GM23338 (cell line): ENCODE results near the gene ACSS3. TPM values are rescaled to one million over a fixed set of nuclear protein-coding genes. Genes with fewer than 3 reads are reported as not detected.

ENCODE experiments used
- ATAC-seq: fragments of 200-7000 bp; cut with Tn5 transposase; 3 replicates; pipeline ENCODE4 v1.9.1; 2020
- DNase-seq: peaks from one replicate; pipeline ENCODE4 v3.0.0-alpha.2; 2015; ENCODE audit warnings: low spot score
- H2AFZ ChIP-seq: fragments of 200-600 bp; sonication (generic); 2 replicates; pipeline ENCODE4 v1.8.0; 2016; ENCODE audit warnings: antibody characterized with exemption, mild to moderate bottlenecking, moderate library complexity
- H3F3A ChIP-seq: fragments of 200-600 bp; sonication (generic); replicated peaks from 2 replicates; pipeline ENCODE4 v1.8.0; 2017; ENCODE audit warnings: antibody characterized with exemption, mixed run types, low read depth
- H3K27ac ChIP-seq: fragments of 200-600 bp; sonication (generic); 2 replicates; pipeline ENCODE4 v1.6.1; 2016; ENCODE audit warnings: low read depth
- H3K27me3 ChIP-seq: fragments of 200-600 bp; sonication (generic); 2 replicates; pipeline ENCODE4 v1.8.0; 2016; ENCODE audit warnings: mild to moderate bottlenecking, mixed run types, moderate library complexity; ENCODE audit not compliant: insufficient read depth
- H3K36me3 ChIP-seq: fragments of 200-600 bp; sonication (generic); 2 replicates; pipeline ENCODE4 v1.8.0; 2016; ENCODE audit warnings: mild to moderate bottlenecking; ENCODE audit not compliant: insufficient read depth
- H3K4me1 ChIP-seq: fragments of 200-600 bp; sonication (generic); 2 replicates; pipeline ENCODE4 v1.8.0; 2016; ENCODE audit warnings: mild to moderate bottlenecking, moderate library complexity; ENCODE audit not compliant: insufficient read depth
- H3K4me2 ChIP-seq: fragments of 200-600 bp; sonication (generic); 2 replicates; pipeline ENCODE4 v1.7.1; 2017; ENCODE audit warnings: mixed run types
- H3K4me3 ChIP-seq: fragments of 200-600 bp; sonication (generic); 2 replicates; pipeline ENCODE4 v1.6.1; 2016; ENCODE audit warnings: mixed run types
- H3K79me2 ChIP-seq: fragments of 200-600 bp; sonication (generic); replicated peaks from 2 replicates; pipeline ENCODE4 v1.8.0; 2017; ENCODE audit warnings: mild to moderate bottlenecking; ENCODE audit not compliant: insufficient read depth
- H3K9me2 ChIP-seq: fragments of 200-600 bp; sonication (generic); 2 replicates; pipeline ENCODE4 v1.8.0; 2017; ENCODE audit not compliant: insufficient read depth
- H4K20me1 ChIP-seq: fragments of 200-600 bp; sonication (generic); replicated peaks from 2 replicates; pipeline ENCODE4 v1.8.0; 2017; ENCODE audit warnings: mild to moderate bottlenecking; ENCODE audit not compliant: insufficient read depth
- H3K27ac Mint-ChIP-seq: 2 replicates; pipeline ENCODE4 v1.8.0; 2020; ENCODE audit warnings: inconsistent platforms, mild to moderate bottlenecking, moderate library complexity, mixed read lengths
- H3K27me3 Mint-ChIP-seq: 3 replicates; pipeline ENCODE4 v1.8.0; 2022; ENCODE audit warnings: low read depth, mild to moderate bottlenecking, moderate library complexity, mixed read lengths, inconsistent platforms; ENCODE audit not compliant: insufficient read depth, poor library complexity
- H3K36me3 Mint-ChIP-seq: 3 replicates; pipeline ENCODE4 v1.8.0; 2021; ENCODE audit warnings: low read depth, mild to moderate bottlenecking, inconsistent platforms, moderate library complexity, mixed read lengths
- H3K4me1 Mint-ChIP-seq: 3 replicates; pipeline ENCODE4 v1.8.0; 2020; ENCODE audit warnings: mild to moderate bottlenecking, inconsistent platforms, mixed read lengths
- H3K4me3 Mint-ChIP-seq: 3 replicates; pipeline ENCODE4 v1.8.0; 2021; ENCODE audit warnings: moderate library complexity, mild to moderate bottlenecking, inconsistent platforms, mixed read lengths
- H3K9me3 Mint-ChIP-seq: 3 replicates; pipeline ENCODE4 v1.8.0; 2020; ENCODE audit warnings: moderate library complexity, mild to moderate bottlenecking, inconsistent platforms, mixed read lengths
- EZH2 ChIP-seq: fragments of 200-600 bp; sonication (generic); IDR thresholded peaks from one replicate; pipeline ENCODE4 v1.8.0; 2017; ENCODE audit warnings: antibody characterized with exemption, mild to moderate bottlenecking, low read depth; ENCODE audit not compliant: unreplicated experiment
- NANOG ChIP-seq: IDR thresholded peaks from 2 replicates; pipeline ENCODE4 v1.6.1; 2016; ENCODE audit warnings: antibody characterized with exemption, borderline replicate concordance
- ZNF114 ChIP-seq: fragments of 250-450 bp; sonication (Bioruptor Pico); IDR thresholded peaks from 2 replicates; pipeline ENCODE4 v1.5.0; 2020; ENCODE audit warnings: mild to moderate bottlenecking, moderate library complexity
- ZNF331 ChIP-seq: fragments of 250-450 bp; sonication (Bioruptor Pico); IDR thresholded peaks from 2 replicates; pipeline ENCODE4 v1.5.0; 2020; ENCODE audit warnings: low read depth, mild to moderate bottlenecking, moderate library complexity
- polyA plus RNA-seq: library from polyadenylated mRNA; unstranded; fragments of >200 nt; fragmentation: Nextera tagmentation; extraction: Ambion mirVana; gene quantifications from 2 replicates; pipeline ENCODE4 v1.2.1, GENCODE V29; 2016
- total RNA-seq: library from RNA; depleted of rRNA; stranded (reverse); fragments of >200 nt; shearing (Covaris generic); gene quantifications from 2 replicates; pipeline ENCODE4 v1.2.3, GENCODE V29; 2014
- TF ChIP-seq, protein P1 (sequence below), 2 experiments: fragments of 200-600 bp in 1 of 2; sonication (generic) in 1 of 2; conservative IDR thresholded peaks; 2 replicates each; pipeline versions ENCODE4 v1.5.1 to v1.6.1; 2016 to 2017; ENCODE audit warnings: antibody characterized with exemption in 2 of 2, low read depth in 2 of 2, mild to moderate bottlenecking in 2 of 2, moderate library complexity in 1 of 2
- TF ChIP-seq, protein P2 (sequence below): IDR thresholded peaks from 2 replicates; pipeline ENCODE4 v1.6.1; 2016; ENCODE audit warnings: antibody characterized with exemption
- TF ChIP-seq, protein P3 (sequence below): IDR thresholded peaks from one replicate; pipeline ENCODE4 v1.6.1; 2018; ENCODE audit warnings: antibody characterized with exemption; ENCODE audit not compliant: unreplicated experiment

The ACSS3 gene
- total and polyA plus RNA-seq, 2 experiments from 2014 or later: 7.4 to 28.9 TPM

DNA sequence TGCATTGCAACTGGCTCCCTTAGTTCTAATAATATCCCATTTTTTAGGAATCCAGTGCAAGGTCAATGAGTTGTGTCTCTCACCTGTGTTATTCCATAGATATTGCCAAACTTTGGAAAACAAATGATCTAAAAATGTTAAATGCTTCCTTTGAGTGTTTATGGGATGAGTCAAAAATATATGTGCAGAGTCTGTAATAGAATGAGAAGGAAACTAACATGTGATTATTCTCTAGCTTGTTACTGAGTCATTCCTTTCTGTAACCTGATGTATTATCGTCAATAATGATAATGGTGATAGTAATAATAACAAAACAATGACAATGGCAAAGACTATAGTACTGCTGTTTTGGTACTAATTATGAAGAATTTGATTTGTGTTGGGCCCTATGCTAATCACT is 11.5 kb downstream of the ACSS3 start:
- no peak overlapping the region for H3K4me3 Mint-ChIP-seq
- H3K27me3 Mint-ChIP-seq: peaks cover 3% of the 10 kb centered on the region
- no peak overlapping the region for H3K27ac ChIP-seq
- no peaks in the 10 kb centered on the region for H3K36me3 ChIP-seq
- H3K4me3 ChIP-seq: no peak overlapping the region
- H3K4me1 ChIP-seq: peaks cover 49% of the 10 kb centered on the region
- H3K9me3 Mint-ChIP-seq: no peaks in the 10 kb centered on the region
- H3K27ac Mint-ChIP-seq: peak overlapping the region; percentile 16; the same call in 1 of the 2 replicates
- no peak for TF ChIP-seq ZNF331
- no peaks in the 10 kb centered on the region for H4K20me1 ChIP-seq
- ATAC-seq: no peak
- no peaks in the 10 kb centered on the region for H3K27me3 ChIP-seq
- H3K36me3 Mint-ChIP-seq: no peaks in the 10 kb centered on the region
- peaks cover 46% of the 10 kb centered on the region for H3K4me1 Mint-ChIP-seq
- no peaks in the 10 kb centered on the region for H3K9me2 ChIP-seq
- DNase-seq: no peak
- no peak overlapping the region for H3K4me2 ChIP-seq
- no peak overlapping the region for H2AFZ ChIP-seq
- H3K79me2 ChIP-seq: peaks cover 40% of the 10 kb centered on the region
- no peaks in the 10 kb centered on the region for H3F3A ChIP-seq

DNA sequence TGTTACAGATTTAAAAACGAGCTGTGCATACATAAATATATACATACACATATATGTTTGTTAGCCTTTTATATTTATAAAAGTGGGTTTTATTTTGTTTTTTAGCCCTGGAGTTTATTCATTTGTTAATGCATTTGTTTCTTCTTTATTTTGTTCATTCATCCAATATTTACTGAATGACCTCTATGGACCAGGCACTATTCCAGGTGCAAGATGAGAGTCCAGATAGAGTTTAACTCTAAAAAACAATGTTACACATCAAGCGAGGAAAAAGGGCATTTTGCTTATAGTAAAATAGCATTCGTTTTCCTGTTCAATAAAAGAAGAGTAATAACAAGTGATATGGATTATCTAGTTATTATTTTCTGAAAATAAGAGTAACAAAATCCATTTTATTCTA is 14.2 kb downstream of the ACSS3 start:
- no peaks in the 10 kb centered on the region for H4K20me1 ChIP-seq
- no peak overlapping the region for H3K4me3 ChIP-seq
- no peaks in the 10 kb centered on the region for H3K36me3 ChIP-seq
- H3K4me1 ChIP-seq: peaks cover 25% of the 10 kb centered on the region
- H2AFZ ChIP-seq: no peak overlapping the region
- no peak overlapping the region for H3K27ac ChIP-seq
- no peak for DNase-seq
- no peak overlapping the region for H3K27ac Mint-ChIP-seq
- H3K27me3 Mint-ChIP-seq: no peaks in the 10 kb centered on the region
- H3K27me3 ChIP-seq: no peaks in the 10 kb centered on the region
- H3K9me2 ChIP-seq: no peaks in the 10 kb centered on the region
- peaks cover 44% of the 10 kb centered on the region for H3K79me2 ChIP-seq
- H3K9me3 Mint-ChIP-seq: no peaks in the 10 kb centered on the region
- H3K36me3 Mint-ChIP-seq: no peaks in the 10 kb centered on the region
- H3K4me1 Mint-ChIP-seq: peaks cover 25% of the 10 kb centered on the region
- TF ChIP-seq, protein P1, sequence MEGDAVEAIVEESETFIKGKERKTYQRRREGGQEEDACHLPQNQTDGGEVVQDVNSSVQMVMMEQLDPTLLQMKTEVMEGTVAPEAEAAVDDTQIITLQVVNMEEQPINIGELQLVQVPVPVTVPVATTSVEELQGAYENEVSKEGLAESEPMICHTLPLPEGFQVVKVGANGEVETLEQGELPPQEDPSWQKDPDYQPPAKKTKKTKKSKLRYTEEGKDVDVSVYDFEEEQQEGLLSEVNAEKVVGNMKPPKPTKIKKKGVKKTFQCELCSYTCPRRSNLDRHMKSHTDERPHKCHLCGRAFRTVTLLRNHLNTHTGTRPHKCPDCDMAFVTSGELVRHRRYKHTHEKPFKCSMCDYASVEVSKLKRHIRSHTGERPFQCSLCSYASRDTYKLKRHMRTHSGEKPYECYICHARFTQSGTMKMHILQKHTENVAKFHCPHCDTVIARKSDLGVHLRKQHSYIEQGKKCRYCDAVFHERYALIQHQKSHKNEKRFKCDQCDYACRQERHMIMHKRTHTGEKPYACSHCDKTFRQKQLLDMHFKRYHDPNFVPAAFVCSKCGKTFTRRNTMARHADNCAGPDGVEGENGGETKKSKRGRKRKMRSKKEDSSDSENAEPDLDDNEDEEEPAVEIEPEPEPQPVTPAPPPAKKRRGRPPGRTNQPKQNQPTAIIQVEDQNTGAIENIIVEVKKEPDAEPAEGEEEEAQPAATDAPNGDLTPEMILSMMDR (conservative IDR thresholded peaks at IDR 0.05; ENCODE audit: low read depth in 2 of 2): no peak
- TF ChIP-seq, protein P2, sequence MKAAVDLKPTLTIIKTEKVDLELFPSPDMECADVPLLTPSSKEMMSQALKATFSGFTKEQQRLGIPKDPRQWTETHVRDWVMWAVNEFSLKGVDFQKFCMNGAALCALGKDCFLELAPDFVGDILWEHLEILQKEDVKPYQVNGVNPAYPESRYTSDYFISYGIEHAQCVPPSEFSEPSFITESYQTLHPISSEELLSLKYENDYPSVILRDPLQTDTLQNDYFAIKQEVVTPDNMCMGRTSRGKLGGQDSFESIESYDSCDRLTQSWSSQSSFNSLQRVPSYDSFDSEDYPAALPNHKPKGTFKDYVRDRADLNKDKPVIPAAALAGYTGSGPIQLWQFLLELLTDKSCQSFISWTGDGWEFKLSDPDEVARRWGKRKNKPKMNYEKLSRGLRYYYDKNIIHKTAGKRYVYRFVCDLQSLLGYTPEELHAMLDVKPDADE: no peak
- TF ChIP-seq NANOG (no peak), EZH2 (no peak), ZNF114 (CRISPR knock-in tag) (no peak)
- TF ChIP-seq, protein P3, sequence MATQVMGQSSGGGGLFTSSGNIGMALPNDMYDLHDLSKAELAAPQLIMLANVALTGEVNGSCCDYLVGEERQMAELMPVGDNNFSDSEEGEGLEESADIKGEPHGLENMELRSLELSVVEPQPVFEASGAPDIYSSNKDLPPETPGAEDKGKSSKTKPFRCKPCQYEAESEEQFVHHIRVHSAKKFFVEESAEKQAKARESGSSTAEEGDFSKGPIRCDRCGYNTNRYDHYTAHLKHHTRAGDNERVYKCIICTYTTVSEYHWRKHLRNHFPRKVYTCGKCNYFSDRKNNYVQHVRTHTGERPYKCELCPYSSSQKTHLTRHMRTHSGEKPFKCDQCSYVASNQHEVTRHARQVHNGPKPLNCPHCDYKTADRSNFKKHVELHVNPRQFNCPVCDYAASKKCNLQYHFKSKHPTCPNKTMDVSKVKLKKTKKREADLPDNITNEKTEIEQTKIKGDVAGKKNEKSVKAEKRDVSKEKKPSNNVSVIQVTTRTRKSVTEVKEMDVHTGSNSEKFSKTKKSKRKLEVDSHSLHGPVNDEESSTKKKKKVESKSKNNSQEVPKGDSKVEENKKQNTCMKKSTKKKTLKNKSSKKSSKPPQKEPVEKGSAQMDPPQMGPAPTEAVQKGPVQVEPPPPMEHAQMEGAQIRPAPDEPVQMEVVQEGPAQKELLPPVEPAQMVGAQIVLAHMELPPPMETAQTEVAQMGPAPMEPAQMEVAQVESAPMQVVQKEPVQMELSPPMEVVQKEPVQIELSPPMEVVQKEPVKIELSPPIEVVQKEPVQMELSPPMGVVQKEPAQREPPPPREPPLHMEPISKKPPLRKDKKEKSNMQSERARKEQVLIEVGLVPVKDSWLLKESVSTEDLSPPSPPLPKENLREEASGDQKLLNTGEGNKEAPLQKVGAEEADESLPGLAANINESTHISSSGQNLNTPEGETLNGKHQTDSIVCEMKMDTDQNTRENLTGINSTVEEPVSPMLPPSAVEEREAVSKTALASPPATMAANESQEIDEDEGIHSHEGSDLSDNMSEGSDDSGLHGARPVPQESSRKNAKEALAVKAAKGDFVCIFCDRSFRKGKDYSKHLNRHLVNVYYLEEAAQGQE: no peak
- no peaks in the 10 kb centered on the region for H3F3A ChIP-seq
- no peak overlapping the region for H3K4me3 Mint-ChIP-seq
- no peak overlapping the region for H3K4me2 ChIP-seq
- no peak for ATAC-seq
